ENCODE measurements around the gene ATP1A4.

- no peak for TF ChIP-seq EZH2 (IDR thresholded peaks at IDR 0.05)
- no peak for TF ChIP-seq FOXP2 (optimal IDR thresholded peaks at IDR 0.05; ENCODE audit: control extremely low read depth, extremely low read length, insufficient read depth)
Measured at GRCh38 chr1:160177231-160177630, 25.8 kb downstream of the ATP1A4 start.
